Subcutaneous abdominal adipose tissue (tissue), 5 donors: Measurements from ENCODE around the gene ENDOV.
A peak's percentile ranks its signal among the peaks of the same experiment; 100 is the strongest.

Source experiments
- H3K27ac ChIP-seq: one replicate; pipeline ENCODE4 v1.7.0; 2013; ENCODE audit warnings: low read depth, mild to moderate bottlenecking, inconsistent platforms, low read length, moderate library complexity
- H3K27me3 ChIP-seq, 5 donors: one replicate each; pipeline ENCODE4 v1.7.0; 2013; ENCODE audit warnings: low read length in 5 of 5, inconsistent platforms in 1 of 5; ENCODE audit not compliant: control insufficient read depth in 5 of 5, insufficient read depth in 4 of 5
- H3K36me3 ChIP-seq, 5 donors: one replicate each; pipeline ENCODE4 v1.7.0; 2013; ENCODE audit warnings: low read length in 5 of 5; ENCODE audit not compliant: control insufficient read depth in 5 of 5, insufficient read depth in 5 of 5
- H3K4me1 ChIP-seq, 5 donors: one replicate each; pipeline ENCODE4 v1.7.0; 2013; ENCODE audit warnings: low read length in 5 of 5, mild to moderate bottlenecking in 3 of 5, moderate library complexity in 1 of 5; ENCODE audit not compliant: control insufficient read depth in 5 of 5, insufficient read depth in 5 of 5
- H3K4me3 ChIP-seq, 5 donors: one replicate each; pipeline ENCODE4 v1.7.0; 2013; ENCODE audit warnings: low read length in 5 of 5, low read depth in 1 of 5
- H3K9ac ChIP-seq, 5 donors: one replicate each; pipeline ENCODE4 v1.7.0; 2013; ENCODE audit warnings: low read length in 5 of 5, mild to moderate bottlenecking in 4 of 5, moderate library complexity in 3 of 5
- H3K9me3 ChIP-seq, 5 donors: one replicate each; pipeline ENCODE4 v1.7.0; 2013; ENCODE audit warnings: low read length in 5 of 5; ENCODE audit not compliant: control insufficient read depth in 5 of 5
- donor health status: healthy.
- donor health status: healthy.
- donor health status: healthy.
- donor health status: healthy.
- donor health status: healthy.

The ENDOV gene

GRCh38 chr17:80478487-80479245, 63.7 kb downstream of the ENDOV start:
- peak overlapping the region in 2 of 5 donors; percentile 43 to 51 for H3K4me3 ChIP-seq
- H3K27ac ChIP-seq, result no peak overlapping the region
- peaks cover 0 to 41% (median 33%) of the 10 kb centered on the region in 5 donors for H3K4me1 ChIP-seq
- peaks cover 52 to 83% (median 79%) of the 10 kb centered on the region in 5 donors for H3K27me3 ChIP-seq
- no peak overlapping the region for H3K9ac ChIP-seq
- no peaks in the 10 kb centered on the region for H3K36me3 ChIP-seq
- no peaks in the 10 kb centered on the region for H3K9me3 ChIP-seq

- no peak overlapping the region for H3K27ac ChIP-seq
- no peak overlapping the region for H3K4me3 ChIP-seq
- peaks cover 0 to 40% (median 33%) of the 10 kb centered on the region in 5 donors for H3K4me1 ChIP-seq
- H3K36me3 ChIP-seq, result no peaks in the 10 kb centered on the region
- H3K9me3 ChIP-seq, result no peaks in the 10 kb centered on the region
- no peak overlapping the region for H3K9ac ChIP-seq
- H3K27me3 ChIP-seq, result peaks cover 47 to 82% (median 74%) of the 10 kb centered on the region in 5 donors
These were observed 64.2 kb downstream of the ENDOV start for GRCh38 chr17:80479246-80479566.

GRCh38 chr17:80480248-80480647, 65.3 kb downstream of the ENDOV start:
- no peak overlapping the region for H3K4me3 ChIP-seq
- H3K27ac ChIP-seq, result no peak overlapping the region
- H3K4me1 ChIP-seq, result peaks cover 0 to 31% (median 23%) of the 10 kb centered on the region in 5 donors
- H3K27me3 ChIP-seq, result peaks cover 43 to 72% (median 64%) of the 10 kb centered on the region in 5 donors
- H3K36me3 ChIP-seq, result no peaks in the 10 kb centered on the region
- H3K9me3 ChIP-seq, result no peaks in the 10 kb centered on the region
- H3K9ac ChIP-seq, result no peak overlapping the region

GRCh38 chr17:80481284-80482057, 66.5 kb downstream of the ENDOV start:
- no peak overlapping the region for H3K9ac ChIP-seq
- H3K4me3 ChIP-seq, result no peak overlapping the region
- H3K4me1 ChIP-seq, result peaks cover 0 to 23% (median 19%) of the 10 kb centered on the region in 5 donors
- peaks cover 0 to under 1% (median 0%) of the 10 kb centered on the region in 5 donors for H3K9me3 ChIP-seq
- no peaks in the 10 kb centered on the region for H3K36me3 ChIP-seq
- no peak overlapping the region for H3K27ac ChIP-seq
- H3K27me3 ChIP-seq, result peaks cover 43 to 71% (median 62%) of the 10 kb centered on the region in 5 donors

- Histone ChIP-seq H3K27me3 (peaks cover 46 to 72% (median 64%) of the 10 kb centered on the region in 5 donors), H3K4me1 (peaks cover 0 to 19% (median 16%) of the 10 kb centered on the region in 5 donors), H3K4me3 (no peak overlapping the region), H3K27ac (no peak overlapping the region), H3K9ac (no peak overlapping the region), H3K36me3 (no peaks in the 10 kb centered on the region), H3K9me3 (peaks cover 0 to 6% (median 4%) of the 10 kb centered on the region in 5 donors)
These were observed 67.0 kb downstream of the ENDOV start for GRCh38 chr17:80482058-80482318.

- no peaks in the 10 kb centered on the region for H3K36me3 ChIP-seq
- H3K4me3 ChIP-seq, result no peak overlapping the region
- no peak overlapping the region for H3K9ac ChIP-seq
- H3K27me3 ChIP-seq, result peaks cover 50 to 75% (median 65%) of the 10 kb centered on the region in 5 donors
- H3K4me1 ChIP-seq, result peaks cover 0 to 13% (median 11%) of the 10 kb centered on the region in 5 donors
- H3K9me3 ChIP-seq, result peaks cover 0 to 13% (median 11%) of the 10 kb centered on the region in 5 donors
- no peak overlapping the region for H3K27ac ChIP-seq
These were observed 67.8 kb downstream of the ENDOV start for GRCh38 chr17:80482555-80483308.

GRCh38 chr17:80485846-80486245, 70.9 kb downstream of the ENDOV start:
- H3K4me1 ChIP-seq, result no peaks in the 10 kb centered on the region
- peaks cover 0 to 16% (median 14%) of the 10 kb centered on the region in 5 donors for H3K9me3 ChIP-seq
- peaks cover 46 to 61% (median 53%) of the 10 kb centered on the region in 5 donors for H3K27me3 ChIP-seq
- no peak overlapping the region for H3K27ac ChIP-seq
- H3K4me3 ChIP-seq, result no peak overlapping the region
- no peak overlapping the region for H3K9ac ChIP-seq
- no peaks in the 10 kb centered on the region for H3K36me3 ChIP-seq

- H3K36me3 ChIP-seq, result no peaks in the 10 kb centered on the region
- no peak overlapping the region for H3K27ac ChIP-seq
- no peaks in the 10 kb centered on the region for H3K4me1 ChIP-seq
- H3K9ac ChIP-seq, result no peak overlapping the region
- peaks cover 0 to 16% (median 14%) of the 10 kb centered on the region in 5 donors for H3K9me3 ChIP-seq
- no peak overlapping the region for H3K4me3 ChIP-seq
- peaks cover 39 to 59% (median 48%) of the 10 kb centered on the region in 5 donors for H3K27me3 ChIP-seq
These were observed 71.7 kb downstream of the ENDOV start for GRCh38 chr17:80486692-80487091.

- Histone ChIP-seq H3K27ac (no peak overlapping the region), H3K27me3 (peaks cover 34 to 53% (median 40%) of the 10 kb centered on the region in 5 donors), H3K4me3 (peak overlapping the region in 2 of 5 donors; percentile 20 to 25), H3K4me1 (no peaks in the 10 kb centered on the region), H3K36me3 (no peaks in the 10 kb centered on the region), H3K9me3 (peaks cover 0 to 16% (median 14%) of the 10 kb centered on the region in 5 donors), H3K9ac (no peak overlapping the region)
These were observed 72.5 kb downstream of the ENDOV start for GRCh38 chr17:80487511-80487910.
